Lung microvascular endothelial cell (primary cell): Measurements from ENCODE around the gene FADS3. TPM values are rescaled to one million over a fixed set of nuclear protein-coding genes. Genes with fewer than 3 reads are reported as not detected.
A peak's percentile ranks its signal among the peaks of the same experiment; 100 is the strongest.

Experiments
- DNase-seq, 2 donors: peaks; one replicate each; pipeline versions ENCODE4 v3.0.0 to v3.0.0-alpha.2; 2010; ENCODE audit warnings: low read depth in 2 of 2
- total RNA-seq: library from RNA; depleted of rRNA; stranded (reverse); fragments of >200 nt; gene quantifications from 2 replicates; pipeline ENCODE4 v1.2.1, GENCODE V29; 2014

FADS3 gene
- total RNA-seq, 1 donor from 2014 or later: 128 TPM

- DNase-seq: no peak
Measured at GRCh38 chr11:61839742-61840141, 51.6 kb downstream of the FADS3 start.

GRCh38 chr11:61838921-61839320 lies 52.4 kb downstream of the FADS3 start:
- DNase-seq: no peak

- DNase-seq: no peak
Measured at GRCh38 chr11:61838501-61838900, 52.8 kb downstream of the FADS3 start.

GRCh38 chr11:61837411-61838005 lies 53.8 kb downstream of the FADS3 start:
- DNase-seq: no peak

- DNase-seq: no peak
Measured at GRCh38 chr11:61836193-61836592, 55.2 kb downstream of the FADS3 start.

- peak; percentile 12 to 83 for DNase-seq
Measured at GRCh38 chr11:61834278-61835048, 56.9 kb downstream of the FADS3 start.

GRCh38 chr11:61833926-61834277 lies 57.4 kb downstream of the FADS3 start:
- no peak for DNase-seq

- no peak for DNase-seq
Measured at GRCh38 chr11:61833471-61833870, 57.9 kb downstream of the FADS3 start.

- no peak for DNase-seq
Measured at GRCh38 chr11:61832754-61833153, 58.6 kb downstream of the FADS3 start.

GRCh38 chr11:61832207-61832606 lies 59.1 kb downstream of the FADS3 start:
- no peak for DNase-seq

GRCh38 chr11:61830237-61831105 lies 60.9 kb downstream of the FADS3 start:
- no peak for DNase-seq

- no peak for DNase-seq
Measured at GRCh38 chr11:61829806-61830205, 61.5 kb downstream of the FADS3 start.

- DNase-seq: peak; percentile 17 to 35
Measured at GRCh38 chr11:61828629-61829407, 62.5 kb downstream of the FADS3 start.

- DNase-seq: no peak
Measured at GRCh38 chr11:61828379-61828628, 63.0 kb downstream of the FADS3 start.

- peak; percentile 86 to 88 for DNase-seq
Measured at GRCh38 chr11:61827571-61828378, 63.6 kb downstream of the FADS3 start, which contains the start of gene FADS2. Gene FADS2 (plus strand): TSS chr11:61828300. CDS start chr11:61828391, 91 bp downstream.

- DNase-seq: no peak
Measured at GRCh38 chr11:61826930-61827570, 64.3 kb downstream of the FADS3 start.
